KMS-11 (cell line): ENCODE measurements around the gene NINJ2.

Experiments used
- H2AFZ ChIP-seq: fragments of 200-600 bp; sonication (generic); 2 replicates; pipeline ENCODE4 v1.6.1; 2016; ENCODE audit warnings: antibody characterized with exemption, mixed run types, low read depth
- H3K27ac ChIP-seq: fragments of 200-600 bp; sonication (generic); 2 replicates; pipeline ENCODE4 v1.6.1; 2016; ENCODE audit warnings: mild to moderate bottlenecking, mixed run types
- H3K27me3 ChIP-seq: fragments of 200-600 bp; sonication (generic); 2 replicates; pipeline ENCODE4 v1.6.1; 2017; ENCODE audit warnings: mild to moderate bottlenecking, low read depth, mixed run types, moderate library complexity; ENCODE audit not compliant: insufficient read depth
- H3K36me3 ChIP-seq: fragments of 200-600 bp; sonication (generic); 2 replicates; pipeline ENCODE4 v1.6.1; 2017; ENCODE audit warnings: mild to moderate bottlenecking, mixed run types; ENCODE audit not compliant: insufficient read depth
- H3K4me1 ChIP-seq: fragments of 200-600 bp; sonication (generic); 2 replicates; pipeline ENCODE4 v1.6.1; 2016; ENCODE audit warnings: mild to moderate bottlenecking, low read depth, mixed run types; ENCODE audit not compliant: poor library complexity, severe bottlenecking
- H3K4me2 ChIP-seq: fragments of 200-600 bp; sonication (generic); 2 replicates; pipeline ENCODE4 v1.7.0; 2016; ENCODE audit warnings: mild to moderate bottlenecking, mixed run types
- H3K4me3 ChIP-seq: fragments of 200-600 bp; sonication (generic); IDR thresholded peaks from 2 replicates; pipeline ENCODE4 v1.6.1; 2017; ENCODE audit warnings: low read depth, low read length, mixed read lengths; ENCODE audit not compliant: insufficient read depth
- H3K79me2 ChIP-seq: fragments of 200-600 bp; sonication (generic); 2 replicates; pipeline ENCODE4 v1.6.1; 2016; ENCODE audit warnings: low read depth, mixed run types; ENCODE audit not compliant: insufficient read depth
- H3K9ac ChIP-seq: fragments of 200-600 bp; sonication (generic); 2 replicates; pipeline ENCODE4 v1.6.1; 2016; ENCODE audit warnings: mild to moderate bottlenecking, mixed run types
- H4K20me1 ChIP-seq: fragments of 200-600 bp; sonication (generic); 2 replicates; pipeline ENCODE4 v1.6.1; 2016; ENCODE audit warnings: mild to moderate bottlenecking, mixed run types; ENCODE audit not compliant: insufficient read depth
- TF ChIP-seq, protein P1 (sequence below): fragments of 200-600 bp; sonication (generic); conservative IDR thresholded peaks from 2 replicates; pipeline ENCODE4 v1.6.1; 2017; ENCODE audit warnings: low read depth, mild to moderate bottlenecking, antibody characterized with exemption, low read length, moderate library complexity, mixed read lengths

The NINJ2 gene

DNA sequence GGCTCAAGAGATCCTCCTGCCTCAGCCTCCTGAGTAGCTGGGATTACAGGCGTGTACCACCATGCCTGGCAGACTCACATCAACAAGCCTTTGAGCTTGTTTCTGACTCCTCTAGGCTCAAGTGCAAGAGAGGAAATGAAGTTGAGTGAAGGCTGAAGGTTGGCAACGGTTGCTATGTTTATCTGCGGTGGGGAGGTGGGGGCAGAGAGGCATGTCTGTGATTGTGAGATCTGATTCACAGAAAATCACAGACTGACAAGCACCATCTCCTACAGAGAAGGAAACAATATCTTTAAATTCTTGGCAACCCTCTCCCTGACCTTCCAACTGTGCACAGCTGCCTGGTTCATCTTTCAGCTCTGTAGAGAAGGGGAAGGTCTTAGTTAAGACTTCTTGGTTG, 22.1 kb upstream of the NINJ2 start:
- no peaks in the 10 kb centered on the region for H3K36me3 ChIP-seq
- H2AFZ ChIP-seq = no peak overlapping the region
- H3K4me3 ChIP-seq = no peak overlapping the region
- H4K20me1 ChIP-seq = no peaks in the 10 kb centered on the region
- H3K4me1 ChIP-seq = no peaks in the 10 kb centered on the region
- H3K4me2 ChIP-seq = no peak overlapping the region
- no peak overlapping the region for H3K27ac ChIP-seq
- no peak overlapping the region for H3K9ac ChIP-seq
- H3K79me2 ChIP-seq = no peaks in the 10 kb centered on the region
- H3K27me3 ChIP-seq = no peaks in the 10 kb centered on the region
- TF ChIP-seq, protein P1, sequence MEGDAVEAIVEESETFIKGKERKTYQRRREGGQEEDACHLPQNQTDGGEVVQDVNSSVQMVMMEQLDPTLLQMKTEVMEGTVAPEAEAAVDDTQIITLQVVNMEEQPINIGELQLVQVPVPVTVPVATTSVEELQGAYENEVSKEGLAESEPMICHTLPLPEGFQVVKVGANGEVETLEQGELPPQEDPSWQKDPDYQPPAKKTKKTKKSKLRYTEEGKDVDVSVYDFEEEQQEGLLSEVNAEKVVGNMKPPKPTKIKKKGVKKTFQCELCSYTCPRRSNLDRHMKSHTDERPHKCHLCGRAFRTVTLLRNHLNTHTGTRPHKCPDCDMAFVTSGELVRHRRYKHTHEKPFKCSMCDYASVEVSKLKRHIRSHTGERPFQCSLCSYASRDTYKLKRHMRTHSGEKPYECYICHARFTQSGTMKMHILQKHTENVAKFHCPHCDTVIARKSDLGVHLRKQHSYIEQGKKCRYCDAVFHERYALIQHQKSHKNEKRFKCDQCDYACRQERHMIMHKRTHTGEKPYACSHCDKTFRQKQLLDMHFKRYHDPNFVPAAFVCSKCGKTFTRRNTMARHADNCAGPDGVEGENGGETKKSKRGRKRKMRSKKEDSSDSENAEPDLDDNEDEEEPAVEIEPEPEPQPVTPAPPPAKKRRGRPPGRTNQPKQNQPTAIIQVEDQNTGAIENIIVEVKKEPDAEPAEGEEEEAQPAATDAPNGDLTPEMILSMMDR = no peak

DNA sequence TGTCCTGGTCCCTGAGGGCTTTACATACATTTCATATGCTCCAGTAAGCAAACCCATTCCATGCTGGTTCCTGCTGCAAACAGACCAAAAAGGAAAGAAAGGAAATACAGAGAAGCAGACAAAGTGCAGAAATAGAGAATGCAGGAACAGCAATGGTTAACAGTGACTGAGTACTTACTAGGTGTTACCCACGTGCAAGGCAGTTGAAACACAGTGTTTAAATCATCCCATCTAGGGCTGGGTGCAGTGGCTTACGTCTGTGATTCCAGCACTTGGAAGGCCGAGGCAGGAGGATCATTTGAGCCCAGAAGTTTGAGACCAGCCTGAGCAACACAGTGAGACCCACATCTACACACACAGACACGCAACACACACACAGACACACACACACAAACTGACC, 21.2 kb upstream of the NINJ2 start:
- Histone ChIP-seq H4K20me1 (no peaks in the 10 kb centered on the region), H3K36me3 (no peaks in the 10 kb centered on the region), H3K27me3 (no peaks in the 10 kb centered on the region), H2AFZ (no peak overlapping the region), H3K9ac (no peak overlapping the region), H3K4me3 (no peak overlapping the region), H3K79me2 (no peaks in the 10 kb centered on the region), H3K4me2 (no peak overlapping the region), H3K4me1 (no peaks in the 10 kb centered on the region), H3K27ac (no peak overlapping the region)
- TF ChIP-seq, protein P1 = no peak

DNA sequence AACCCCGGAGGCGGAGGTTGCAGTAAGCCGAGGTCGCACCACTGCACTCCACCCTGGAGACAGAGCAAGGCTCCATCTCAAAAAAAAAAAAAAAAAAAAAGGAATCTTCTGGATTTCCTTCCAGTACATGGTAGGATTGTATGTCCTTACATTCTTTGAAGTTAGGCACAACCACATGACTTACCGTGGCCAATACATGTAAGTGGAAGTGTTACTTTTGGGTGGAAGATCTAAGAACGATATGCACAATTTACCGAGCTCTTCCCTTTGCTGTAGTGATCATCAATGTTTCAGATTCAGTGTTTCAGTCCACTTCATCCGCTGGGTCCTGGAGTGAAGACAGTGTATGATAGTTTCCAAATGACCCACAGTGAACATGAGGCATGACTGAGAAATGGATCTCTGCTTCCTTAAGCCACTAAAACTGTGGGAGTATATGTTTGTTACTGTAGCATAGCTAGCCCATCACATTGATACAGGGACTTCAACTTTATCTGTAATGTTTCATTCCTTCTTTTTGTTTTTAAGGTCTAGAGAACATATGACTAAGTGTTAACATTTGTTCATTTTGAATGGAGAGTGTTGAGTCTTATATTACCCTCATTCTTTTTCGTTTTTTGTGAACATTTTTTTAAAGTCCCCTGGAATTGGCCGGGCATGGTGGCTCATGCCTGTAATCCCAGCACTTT, 18.5 kb upstream of the NINJ2 start:
- no peaks in the 10 kb centered on the region for H3K4me1 ChIP-seq
- H3K4me3 ChIP-seq = no peak overlapping the region
- H3K9ac ChIP-seq = no peak overlapping the region
- H3K27ac ChIP-seq = no peak overlapping the region
- H3K27me3 ChIP-seq = no peaks in the 10 kb centered on the region
- H3K36me3 ChIP-seq = no peaks in the 10 kb centered on the region
- H2AFZ ChIP-seq = no peak overlapping the region
- TF ChIP-seq, protein P1 = no peak
- no peak overlapping the region for H3K4me2 ChIP-seq
- no peaks in the 10 kb centered on the region for H3K79me2 ChIP-seq
- no peaks in the 10 kb centered on the region for H4K20me1 ChIP-seq

DNA sequence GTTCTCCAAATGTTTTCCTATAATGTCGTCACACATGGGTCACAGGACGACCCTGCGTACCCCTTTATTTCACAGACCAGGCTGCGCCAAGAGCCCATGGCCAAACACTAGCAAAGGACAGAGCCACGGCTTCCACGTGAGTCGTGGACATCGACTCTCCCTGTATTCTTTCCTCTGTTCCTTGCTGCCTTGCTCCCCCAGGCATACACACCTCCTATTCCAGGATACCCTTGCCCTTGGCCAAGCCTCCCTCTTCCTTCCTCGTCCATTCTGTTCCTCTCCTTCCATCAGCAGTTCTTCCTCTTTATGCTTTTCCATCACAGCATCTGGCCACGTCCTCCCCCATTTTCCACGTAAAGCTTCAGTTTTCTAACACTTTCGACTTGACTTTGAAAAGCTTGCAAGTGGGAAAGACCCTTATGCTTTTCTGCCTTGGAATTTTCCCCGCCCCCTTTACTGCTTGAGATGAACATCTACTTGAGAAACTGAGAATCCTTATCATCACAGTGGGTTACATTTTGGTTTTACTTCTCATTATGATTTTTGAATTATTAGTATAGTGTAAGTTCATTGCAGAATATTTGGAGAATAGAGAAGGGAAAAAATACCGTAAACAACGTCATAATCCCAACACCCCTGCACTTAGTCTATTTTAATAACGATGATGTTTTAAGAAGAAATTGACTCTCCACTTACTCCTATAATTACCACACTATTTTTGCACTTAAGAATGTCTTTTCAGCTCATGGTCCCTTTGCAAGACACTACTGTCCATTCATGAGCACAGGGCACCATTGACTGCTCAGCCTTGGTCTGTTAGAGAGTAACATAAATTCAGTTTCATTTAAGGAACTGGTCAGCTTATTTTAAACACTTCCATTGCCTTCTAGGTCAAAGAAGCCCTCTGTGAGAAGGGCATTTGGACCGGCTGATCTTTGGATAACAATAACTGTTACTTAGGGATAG, 15.8 kb upstream of the NINJ2 start:
- H3K4me1 ChIP-seq = peaks cover 8% of the 10 kb centered on the region
- no peaks in the 10 kb centered on the region for H4K20me1 ChIP-seq
- no peak overlapping the region for H2AFZ ChIP-seq
- H3K27me3 ChIP-seq = no peaks in the 10 kb centered on the region
- no peak overlapping the region for H3K27ac ChIP-seq
- TF ChIP-seq, protein P1 = no peak
- no peak overlapping the region for H3K4me3 ChIP-seq
- H3K4me2 ChIP-seq = no peak overlapping the region
- no peaks in the 10 kb centered on the region for H3K79me2 ChIP-seq
- H3K9ac ChIP-seq = no peak overlapping the region
- H3K36me3 ChIP-seq = no peaks in the 10 kb centered on the region
